Stomach (tissue), 9 donors: ENCODE data around the gene MFSD12. TPM values are rescaled to one million over a fixed set of nuclear protein-coding genes. Genes with fewer than 3 reads are reported as not detected.
"Not testable (repeated sequence)": the region's sequence is repeated elsewhere in the genome, so short reads cannot be mapped to it uniquely, and the experiment has no call there.

Experiments used
- DNase-seq, 2 donors: peaks; one replicate each; pipeline versions ENCODE4 v3.0.0 to v3.0.0-alpha.2; 2013 to 2019
- H3K27ac ChIP-seq, 5 donors: fragments of 200-600 bp in 4 of 5; sonication (generic) in 4 of 5; one replicate each; pipeline ENCODE4 v1.5.1; 2013 to 2019; ENCODE audit warnings: mild to moderate bottlenecking in 1 of 5, moderate library complexity in 1 of 5
- H3K27me3 ChIP-seq, 3 donors: fragments of 200-600 bp; sonication (generic); one replicate each; pipeline ENCODE4 v1.5.1; 2017 to 2019; ENCODE audit warnings: mixed run types in 1 of 3
- H3K36me3 ChIP-seq, 4 donors: fragments of 200-600 bp; sonication (generic); 1 replicate in 3 of 4; 2 replicates in 1 of 4; pipeline ENCODE4 v1.5.1; 2016 to 2019
- H3K4me1 ChIP-seq, 4 donors: fragments of 200-600 bp; sonication (generic); one replicate each; pipeline ENCODE4 v1.5.1; 2016 to 2019
- H3K4me3 ChIP-seq, 4 donors: fragments of 200-600 bp; sonication (generic) in 3 of 4; one replicate each; pipeline ENCODE4 v1.5.1; 2016 to 2019; ENCODE audit warnings: mild to moderate bottlenecking in 1 of 4
- H3K9me3 ChIP-seq, 4 donors: fragments of 200-600 bp; sonication (generic); one replicate each; pipeline ENCODE4 v1.5.1; 2016 to 2019
- CTCF ChIP-seq, 7 experiments: fragments of 450-650 bp in 4 of 7; fragments of 200-600 bp in 3 of 7; sonication (generic) in 3 of 7; IDR thresholded peaks; one replicate each; pipeline ENCODE4 v1.5.1; 2016 to 2019; ENCODE audit warnings: antibody characterized with exemption in 7 of 7, control low read depth in 2 of 7, mild to moderate bottlenecking in 1 of 7
- EP300 ChIP-seq: sonication (generic); formaldehyde crosslinking; IDR thresholded peaks from one replicate; pipeline ENCODE4 v1.6.1; 2017; ENCODE audit warnings: antibody characterized with exemption
- POLR2A ChIP-seq, 4 donors: fragments of 450-650 bp; IDR thresholded peaks; one replicate each; pipeline ENCODE4 v1.6.1; 2016; ENCODE audit warnings: antibody characterized with exemption in 4 of 4, control low read depth in 2 of 4, mild to moderate bottlenecking in 1 of 4, moderate library complexity in 1 of 4
- POLR2AphosphoS5 ChIP-seq, 3 donors: sonication (generic); formaldehyde crosslinking; IDR thresholded peaks; one replicate each; pipeline ENCODE4 v1.6.1; 2016; ENCODE audit warnings: antibody characterized with exemption in 3 of 3
- WGBS, 5 donors: extraction: QIAGEN DNeasy Blood & Tissue Kit in 3 of 5; methylation state at CpG; one replicate each; pipeline versions ENCODE4 v1.1.5 to v1.1.7; 2013 to 2018; 5-methylcytosine and 5-hydroxymethylcytosine counted together
- intact Hi-C: fragments of 100-400 bp; cut with DNase I; formaldehyde crosslinking; loops from one replicate; pipeline ENCODE4 v1.15.1; 2023; ENCODE audit warnings: low total_unique reads
- polyA plus RNA-seq, 3 donors: library from polyadenylated mRNA; stranded (reverse); fragments of 200-250 nt; gene quantifications; one replicate each; pipeline ENCODE4 v1.2.3, GENCODE V29; 2013
- total RNA-seq, 5 donors: library from RNA; depleted of rRNA; stranded (reverse); fragments of >200 nt; gene quantifications; one replicate each; pipeline versions ENCODE4 v1.1.0 to v1.2.3, GENCODE V29; 2014 to 2016
- donor health status: healthy with polysubstance abuse.
- donor health status: Bipolar disorder and iron deficiency.
- donor health status: healthy.

The MFSD12 gene
- total and polyA plus RNA-seq, 8 donors = 0.58 to 96.4 (median 34.8) TPM

- no peaks in the 10 kb centered on the region for H3K27me3 ChIP-seq
- WGBS, 5 donors = 82 to 88% (median 85%) methylated on average over 11 to 15 of the region's 15 CpGs
- H3K36me3 ChIP-seq = peaks cover 8 to 45% (median 30%) of the 10 kb centered on the region in 4 donors
- no peak for DNase-seq
- no peaks in the 10 kb centered on the region for H3K9me3 ChIP-seq
- TF ChIP-seq CTCF (IDR thresholded peaks at IDR 0.05) = no peak
- TF ChIP-seq EP300 = no peak
- intact Hi-C loops = no loop called here
- no peak overlapping the region for H3K4me3 ChIP-seq
- peaks cover 22 to 83% (median 72%) of the 10 kb centered on the region in 4 donors for H3K4me1 ChIP-seq
- peak overlapping the region in 1 of 5 donors; percentile 17 for H3K27ac ChIP-seq
Observed at GRCh38 chr19:3509566-3509989, 47.8 kb downstream of the MFSD12 start.

GRCh38 chr19:3508771-3509535 lies 48.4 kb downstream of the MFSD12 start:
- H3K4me3 ChIP-seq = no peak overlapping the region
- H3K4me1 ChIP-seq = peaks cover 22 to 77% (median 72%) of the 10 kb centered on the region in 4 donors
- H3K36me3 ChIP-seq = peaks cover 8 to 42% (median 30%) of the 10 kb centered on the region in 4 donors
- WGBS, 5 donors = 84 to 88% (median 86%) methylated on average over 20 to 23 of the region's 23 CpGs
- no peak for TF ChIP-seq EP300
- no peak for TF ChIP-seq POLR2AphosphoS5 (IDR thresholded peaks at IDR 0.05)
- no peak for TF ChIP-seq POLR2A (IDR thresholded peaks at IDR 0.05)
- no peak for TF ChIP-seq CTCF (IDR thresholded peaks at IDR 0.05)
- H3K27ac ChIP-seq = peak overlapping the region in 1 of 5 donors; percentile 17
- H3K27me3 ChIP-seq = no peaks in the 10 kb centered on the region
- no peaks in the 10 kb centered on the region for H3K9me3 ChIP-seq
- intact Hi-C loops = no loop called here
- DNase-seq = no peak

GRCh38 chr19:3508121-3508661 lies 49.2 kb downstream of the MFSD12 start:
- intact Hi-C loops, H3K27me3 ChIP-seq, H3K9me3 ChIP-seq, DNase-seq: not testable (repeated sequence)
- H3K27ac ChIP-seq = peak overlapping the region in 1 of 5 donors; percentile 94
- peaks cover 8 to 37% (median 28%) of the 10 kb centered on the region in 4 donors for H3K36me3 ChIP-seq
- H3K4me1 ChIP-seq = peaks cover 22 to 71% (median 66%) of the 10 kb centered on the region in 4 donors
- WGBS, 5 donors = 78 to 90% (median 83%) methylated on average over 18 of the region's 18 CpGs
- peak overlapping the region in 2 of 4 donors; percentile 88 to 98 for H3K4me3 ChIP-seq

GRCh38 chr19:3507371-3508120 lies 49.8 kb downstream of the MFSD12 start:
- intact Hi-C loops = no loop called here
- H3K9me3 ChIP-seq = no peaks in the 10 kb centered on the region
- H3K27me3 ChIP-seq = no peaks in the 10 kb centered on the region
- 10 to 21% (median 18%) methylated on average over 12 to 31 of the region's 31 CpGs for WGBS, 5 donors
- TF ChIP-seq POLR2A (IDR thresholded peaks at IDR 0.05) = no peak
- TF ChIP-seq CTCF (IDR thresholded peaks at IDR 0.05) = no peak
- TF ChIP-seq POLR2AphosphoS5 (IDR thresholded peaks at IDR 0.05) = no peak
- TF ChIP-seq EP300 = no peak
- H3K36me3 ChIP-seq = peaks cover 8 to 37% (median 28%) of the 10 kb centered on the region in 4 donors
- peak; percentile 35 to 82 for DNase-seq
- peak overlapping the region; percentile 88 to 100 (median 98) for H3K4me3 ChIP-seq
- peak overlapping the region; percentile 25 to 95 (median 92) for H3K27ac ChIP-seq
- peaks cover 22 to 65% (median 61%) of the 10 kb centered on the region in 4 donors for H3K4me1 ChIP-seq
